Measurements from ENCODE around the gene CDK10. TPM values are rescaled to one million over a fixed set of nuclear protein-coding genes. Genes with fewer than 3 reads are reported as not detected.
"Not testable (repeated sequence)": the region's sequence is repeated elsewhere in the genome, so short reads cannot be mapped to it uniquely, and the experiment has no call there.

CDK10 gene
- polyA plus RNA-seq, 4 donors: 100 to 239 (median 167) TPM

GRCh38 chr16:89695086-89695874 lies 8.8 kb downstream of the CDK10 start:
- no peak for FAIRE-seq

GRCh38 chr16:89695875-89696669 lies 9.6 kb downstream of the CDK10 start:
- DNase-seq: no peak
- H3K36me3 ChIP-seq (ENCODE audit: control insufficient read depth in 3 of 3, insufficient read depth in 2 of 3, low read depth in 1 of 3, low read length in 3 of 3): peaks cover 9 to 85% (median 11%) of the 10 kb centered on the region in 3 donors
- no peak for FAIRE-seq
- no peaks in the 10 kb centered on the region for H3K9me3 ChIP-seq (ENCODE audit: control insufficient read depth in 2 of 2, insufficient read depth in 1 of 2, low read depth in 1 of 2, low read length in 1 of 2)
- peaks cover 1 to 35% (median 3%) of the 10 kb centered on the region in 3 donors for H3K4me1 ChIP-seq (ENCODE audit: control insufficient read depth in 3 of 3, insufficient read depth in 2 of 3, low read depth in 1 of 3, low read length in 2 of 3)
- peak overlapping the region in 2 of 3 donors; percentile 24 to 28 for H3K27ac ChIP-seq (ENCODE audit: low read depth in 1 of 3, low read length in 2 of 3)
- no peak overlapping the region for H3K4me3 ChIP-seq (ENCODE audit: low read depth in 1 of 3, low read length in 3 of 3)
- H3K27me3 ChIP-seq (ENCODE audit: control insufficient read depth in 3 of 3, insufficient read depth in 3 of 3, low read length in 3 of 3): no peaks in the 10 kb centered on the region
- WGBS, 3 donors: 73 to 78% (median 75%) methylated on average over 25 of the region's 25 CpGs

More at GRCh38 chr16:89695086-89695874, 8.8 kb downstream of the CDK10 start:
- Histone ChIP-seq H3K36me3 (ENCODE audit: control insufficient read depth in 3 of 3, insufficient read depth in 2 of 3, low read depth in 1 of 3, low read length in 3 of 3) (peaks cover 9 to 92% (median 11%) of the 10 kb centered on the region in 3 donors), H3K4me1 (ENCODE audit: control insufficient read depth in 3 of 3, insufficient read depth in 2 of 3, low read depth in 1 of 3, low read length in 2 of 3) (peaks cover 0 to 31% (median under 1%) of the 10 kb centered on the region in 3 donors), H3K27ac (ENCODE audit: low read depth in 1 of 3, low read length in 2 of 3) (peak overlapping the region in 2 of 3 donors; percentile 27 to 61), H3K9me3 (ENCODE audit: control insufficient read depth in 2 of 2, insufficient read depth in 1 of 2, low read depth in 1 of 2, low read length in 1 of 2) (no peaks in the 10 kb centered on the region), H3K27me3 (ENCODE audit: control insufficient read depth in 3 of 3, insufficient read depth in 3 of 3, low read length in 3 of 3) (no peaks in the 10 kb centered on the region), H3K4me3 (ENCODE audit: low read depth in 1 of 3, low read length in 3 of 3) (no peak overlapping the region)
- DNase-seq: peak; percentile 69 to 78
- WGBS, 3 donors: 64 to 80% (median 73%) methylated on average over 30 to 31 of the region's 31 CpGs

- Histone ChIP-seq H3K27ac (ENCODE audit: low read depth in 1 of 3, low read length in 2 of 3) (peak overlapping the region in 2 of 3 donors; percentile 24 to 49), H3K36me3 (ENCODE audit: control insufficient read depth in 3 of 3, insufficient read depth in 2 of 3, low read depth in 1 of 3, low read length in 3 of 3) (peaks cover 9 to 79% (median 11%) of the 10 kb centered on the region in 3 donors), H3K4me3 (ENCODE audit: low read depth in 1 of 3, low read length in 3 of 3) (no peak overlapping the region)
These were observed 10.2 kb downstream of the CDK10 start for GRCh38 chr16:89696670-89697128.

GRCh38 chr16:89697161-89697615 lies 10.7 kb downstream of the CDK10 start:
- no peaks in the 10 kb centered on the region for H3K9me3 ChIP-seq (ENCODE audit: control insufficient read depth in 2 of 2, insufficient read depth in 1 of 2, low read depth in 1 of 2, low read length in 1 of 2)
- DNase-seq (no peak), FAIRE-seq (no peak)
- no peak overlapping the region for H3K4me3 ChIP-seq (ENCODE audit: low read depth in 1 of 3, low read length in 3 of 3)
- H3K27me3 ChIP-seq (ENCODE audit: control insufficient read depth in 3 of 3, insufficient read depth in 3 of 3, low read length in 3 of 3): no peaks in the 10 kb centered on the region
- peaks cover 1 to 38% (median 4%) of the 10 kb centered on the region in 3 donors for H3K4me1 ChIP-seq (ENCODE audit: control insufficient read depth in 3 of 3, insufficient read depth in 2 of 3, low read depth in 1 of 3, low read length in 2 of 3)
- WGBS, 3 donors: 80 to 88% (median 88%) methylated on average over 16 to 19 of the region's 19 CpGs
- H3K27ac ChIP-seq (ENCODE audit: low read depth in 1 of 3, low read length in 2 of 3): no peak overlapping the region
- peaks cover 5 to 74% (median 9%) of the 10 kb centered on the region in 3 donors for H3K36me3 ChIP-seq (ENCODE audit: control insufficient read depth in 3 of 3, insufficient read depth in 2 of 3, low read depth in 1 of 3, low read length in 3 of 3)

More at GRCh38 chr16:89696670-89697128, 10.2 kb downstream of the CDK10 start:
- peaks cover 1 to 35% (median 3%) of the 10 kb centered on the region in 3 donors for H3K4me1 ChIP-seq (ENCODE audit: control insufficient read depth in 3 of 3, insufficient read depth in 2 of 3, low read depth in 1 of 3, low read length in 2 of 3)
- no peak for FAIRE-seq
- DNase-seq: no peak
- 59 to 72% (median 59%) methylated on average over 14 to 18 of the region's 18 CpGs for WGBS, 3 donors
- H3K27me3 ChIP-seq (ENCODE audit: control insufficient read depth in 3 of 3, insufficient read depth in 3 of 3, low read length in 3 of 3): no peaks in the 10 kb centered on the region
- H3K9me3 ChIP-seq (ENCODE audit: control insufficient read depth in 2 of 2, insufficient read depth in 1 of 2, low read depth in 1 of 2, low read length in 1 of 2): no peaks in the 10 kb centered on the region

GRCh38 chr16:89697616-89698331 lies 11.3 kb downstream of the CDK10 start:
- Histone ChIP-seq H3K27ac (ENCODE audit: low read depth in 1 of 3, low read length in 2 of 3) (no peak overlapping the region), H3K27me3 (ENCODE audit: control insufficient read depth in 3 of 3, insufficient read depth in 3 of 3, low read length in 3 of 3) (no peaks in the 10 kb centered on the region), H3K9me3 (ENCODE audit: control insufficient read depth in 2 of 2, insufficient read depth in 1 of 2, low read depth in 1 of 2, low read length in 1 of 2) (no peaks in the 10 kb centered on the region), H3K4me1 (ENCODE audit: control insufficient read depth in 3 of 3, insufficient read depth in 2 of 3, low read depth in 1 of 3, low read length in 2 of 3) (peaks cover 1 to 42% (median 6%) of the 10 kb centered on the region in 3 donors), H3K36me3 (ENCODE audit: control insufficient read depth in 3 of 3, insufficient read depth in 2 of 3, low read depth in 1 of 3, low read length in 3 of 3) (peaks cover 5 to 68% (median 7%) of the 10 kb centered on the region in 3 donors), H3K4me3 (ENCODE audit: low read depth in 1 of 3, low read length in 3 of 3) (no peak overlapping the region)
- FAIRE-seq: no peak
- DNase-seq: peak in 1 of 2 donors; percentile 7
- WGBS, 3 donors: 87 to 91% (median 90%) methylated on average over 26 to 32 of the region's 32 CpGs

GRCh38 chr16:89698717-89699116 lies 12.2 kb downstream of the CDK10 start:
- H3K27ac ChIP-seq (ENCODE audit: low read depth in 1 of 3, low read length in 2 of 3); H3K9me3 ChIP-seq (ENCODE audit: control insufficient read depth in 2 of 2, insufficient read depth in 1 of 2, low read depth in 1 of 2, low read length in 1 of 2); FAIRE-seq; H3K27me3 ChIP-seq (ENCODE audit: control insufficient read depth in 3 of 3, insufficient read depth in 3 of 3, low read length in 3 of 3); H3K4me3 ChIP-seq (ENCODE audit: low read depth in 1 of 3, low read length in 3 of 3); DNase-seq: not testable (repeated sequence)
- WGBS, 3 donors: 95 to 98% (median 97%) methylated on average over 14 of the region's 14 CpGs
- Histone ChIP-seq H3K4me1 (ENCODE audit: control insufficient read depth in 3 of 3, insufficient read depth in 2 of 3, low read depth in 1 of 3, low read length in 2 of 3) (peaks cover 1 to 38% (median 6%) of the 10 kb centered on the region in 3 donors), H3K36me3 (ENCODE audit: control insufficient read depth in 3 of 3, insufficient read depth in 2 of 3, low read depth in 1 of 3, low read length in 3 of 3) (peaks cover 2 to 59% (median 5%) of the 10 kb centered on the region in 3 donors)

GRCh38 chr16:89699629-89700099 lies 13.2 kb downstream of the CDK10 start:
- not testable (repeated sequence) for DNase-seq, FAIRE-seq

More at GRCh38 chr16:89699629-89700099, 13.2 kb downstream of the CDK10 start:
- not testable (repeated sequence) for H3K9me3 ChIP-seq (ENCODE audit: control insufficient read depth in 2 of 2, insufficient read depth in 1 of 2, low read depth in 1 of 2, low read length in 1 of 2); H3K27me3 ChIP-seq (ENCODE audit: control insufficient read depth in 3 of 3, insufficient read depth in 3 of 3, low read length in 3 of 3)
- Histone ChIP-seq H3K27ac (ENCODE audit: low read depth in 1 of 3, low read length in 2 of 3) (peak overlapping the region in 2 of 3 donors; percentile 62 to 95), H3K36me3 (ENCODE audit: control insufficient read depth in 3 of 3, insufficient read depth in 2 of 3, low read depth in 1 of 3, low read length in 3 of 3) (peaks cover 0 to 50% (median 5%) of the 10 kb centered on the region in 3 donors), H3K4me3 (ENCODE audit: low read depth in 1 of 3, low read length in 3 of 3) (peak overlapping the region in 1 of 3 donors; percentile 17), H3K4me1 (ENCODE audit: control insufficient read depth in 3 of 3, insufficient read depth in 2 of 3, low read depth in 1 of 3, low read length in 2 of 3) (peaks cover 1 to 30% (median 6%) of the 10 kb centered on the region in 3 donors)
- WGBS, 3 donors: 48 to 58% (median 53%) methylated on average over 18 of the region's 18 CpGs

Data from small intestine (tissue), 7 donors.